ENCODE data around the gene VPS13C.

Gene VPS13C

DNA sequence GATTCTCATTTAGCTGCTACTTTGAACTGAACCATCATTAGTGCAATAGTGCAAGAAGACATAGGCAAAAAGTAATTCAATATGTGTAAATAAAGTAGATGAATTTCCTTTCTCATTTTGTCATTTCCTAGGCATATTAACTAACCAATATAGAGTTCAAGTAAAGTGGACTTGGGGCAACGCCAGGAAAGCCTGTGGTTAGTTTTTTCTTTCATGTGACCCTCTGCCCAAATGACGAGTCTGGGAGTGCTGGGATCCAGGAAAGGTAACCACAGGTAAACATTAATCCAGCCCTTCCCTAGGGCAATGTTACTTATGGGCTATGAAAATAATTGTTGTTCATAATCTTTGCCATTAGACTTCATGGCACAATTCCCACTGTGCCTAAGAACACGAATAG, 181.0 kb downstream of the VPS13C start:
- TF ChIP-seq, protein P1, sequence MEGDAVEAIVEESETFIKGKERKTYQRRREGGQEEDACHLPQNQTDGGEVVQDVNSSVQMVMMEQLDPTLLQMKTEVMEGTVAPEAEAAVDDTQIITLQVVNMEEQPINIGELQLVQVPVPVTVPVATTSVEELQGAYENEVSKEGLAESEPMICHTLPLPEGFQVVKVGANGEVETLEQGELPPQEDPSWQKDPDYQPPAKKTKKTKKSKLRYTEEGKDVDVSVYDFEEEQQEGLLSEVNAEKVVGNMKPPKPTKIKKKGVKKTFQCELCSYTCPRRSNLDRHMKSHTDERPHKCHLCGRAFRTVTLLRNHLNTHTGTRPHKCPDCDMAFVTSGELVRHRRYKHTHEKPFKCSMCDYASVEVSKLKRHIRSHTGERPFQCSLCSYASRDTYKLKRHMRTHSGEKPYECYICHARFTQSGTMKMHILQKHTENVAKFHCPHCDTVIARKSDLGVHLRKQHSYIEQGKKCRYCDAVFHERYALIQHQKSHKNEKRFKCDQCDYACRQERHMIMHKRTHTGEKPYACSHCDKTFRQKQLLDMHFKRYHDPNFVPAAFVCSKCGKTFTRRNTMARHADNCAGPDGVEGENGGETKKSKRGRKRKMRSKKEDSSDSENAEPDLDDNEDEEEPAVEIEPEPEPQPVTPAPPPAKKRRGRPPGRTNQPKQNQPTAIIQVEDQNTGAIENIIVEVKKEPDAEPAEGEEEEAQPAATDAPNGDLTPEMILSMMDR (conservative IDR thresholded peaks at IDR 0.05; ENCODE audit: low read length), result no peak
- no peak for DNase-seq (ENCODE audit: low read depth)
- H3K4me3 ChIP-seq (ENCODE audit: low read length), result no peak overlapping the region

DNA sequence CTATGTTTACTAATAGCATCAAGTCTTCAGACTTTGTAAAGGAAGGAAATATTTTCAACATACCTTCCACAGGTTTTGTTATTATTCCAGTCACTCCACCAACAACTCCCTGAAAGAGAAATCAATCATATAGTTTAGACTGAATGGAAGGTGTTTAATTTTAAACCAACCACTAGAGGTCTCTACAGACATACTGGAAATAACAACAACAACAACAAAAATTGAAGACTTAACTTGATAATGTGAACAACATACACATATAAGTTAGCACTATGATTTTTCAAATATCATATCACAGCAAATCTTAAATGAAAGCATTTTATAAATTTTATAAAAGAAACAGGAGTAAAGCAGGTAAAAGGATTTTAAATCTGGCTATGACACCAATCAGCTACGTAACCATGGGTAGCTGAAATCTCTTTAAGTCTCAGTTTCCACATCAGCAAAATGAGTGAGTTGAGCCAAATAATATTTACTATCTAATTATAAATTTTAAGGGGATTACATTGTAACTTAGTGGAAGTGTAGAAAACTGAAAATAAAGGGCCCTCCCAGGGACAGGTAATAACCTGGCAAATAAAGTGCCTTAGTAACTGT, 188.2 kb downstream of the VPS13C start:
- no peak overlapping the region for H3K4me3 ChIP-seq (ENCODE audit: low read length)
- DNase-seq (ENCODE audit: low read depth), result peak; percentile 36
- TF ChIP-seq, protein P1 (conservative IDR thresholded peaks at IDR 0.05; ENCODE audit: low read length), result peak; percentile 59

DNA sequence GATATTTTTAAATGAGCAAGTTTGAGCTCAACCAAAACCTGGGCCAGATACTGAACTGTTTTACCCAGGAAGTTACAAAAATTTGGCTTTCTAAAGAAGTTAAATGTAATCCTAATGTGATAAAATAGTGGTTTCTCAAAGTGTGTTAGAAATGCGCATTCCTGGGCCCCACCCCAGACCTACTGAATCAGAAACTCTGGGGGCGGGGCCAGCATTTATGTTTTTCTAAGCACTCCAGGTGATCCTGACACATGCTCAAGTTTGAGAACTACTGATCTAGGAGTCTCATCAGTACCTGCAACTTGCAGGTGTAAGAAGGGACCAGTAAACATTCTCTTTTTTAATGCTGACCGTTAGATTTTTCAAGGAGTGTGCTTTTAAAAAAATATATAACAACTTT, 190.6 kb downstream of the VPS13C start:
- DNase-seq (ENCODE audit: low read depth), result no peak
- TF ChIP-seq, protein P1 (conservative IDR thresholded peaks at IDR 0.05; ENCODE audit: low read length), result no peak
- H3K4me3 ChIP-seq (ENCODE audit: low read length), result no peak overlapping the region

DNA sequence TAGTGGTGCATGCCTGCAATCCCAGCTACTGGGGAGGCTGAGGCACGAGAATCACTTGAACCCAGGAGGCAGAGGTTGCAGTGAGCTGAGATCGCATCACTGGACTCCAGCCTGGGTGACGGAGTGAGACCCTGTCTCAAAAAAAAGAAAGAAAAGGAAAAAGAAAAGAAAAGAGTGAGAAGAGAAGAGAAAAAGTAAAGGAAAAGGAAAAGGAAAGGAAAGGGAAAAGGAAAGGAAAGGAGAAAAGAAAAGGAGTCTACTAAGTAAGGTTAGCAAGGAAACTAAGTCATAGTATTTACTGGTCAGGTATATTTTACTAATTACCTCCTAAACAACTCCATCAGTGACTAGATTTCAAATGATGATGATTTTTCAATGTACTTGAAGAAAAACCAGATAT, 198.3 kb downstream of the VPS13C start:
- DNase-seq (ENCODE audit: low read depth), result no peak
- TF ChIP-seq, protein P1 (conservative IDR thresholded peaks at IDR 0.05; ENCODE audit: low read length), result no peak
- no peak overlapping the region for H3K4me3 ChIP-seq (ENCODE audit: low read length)

DNA sequence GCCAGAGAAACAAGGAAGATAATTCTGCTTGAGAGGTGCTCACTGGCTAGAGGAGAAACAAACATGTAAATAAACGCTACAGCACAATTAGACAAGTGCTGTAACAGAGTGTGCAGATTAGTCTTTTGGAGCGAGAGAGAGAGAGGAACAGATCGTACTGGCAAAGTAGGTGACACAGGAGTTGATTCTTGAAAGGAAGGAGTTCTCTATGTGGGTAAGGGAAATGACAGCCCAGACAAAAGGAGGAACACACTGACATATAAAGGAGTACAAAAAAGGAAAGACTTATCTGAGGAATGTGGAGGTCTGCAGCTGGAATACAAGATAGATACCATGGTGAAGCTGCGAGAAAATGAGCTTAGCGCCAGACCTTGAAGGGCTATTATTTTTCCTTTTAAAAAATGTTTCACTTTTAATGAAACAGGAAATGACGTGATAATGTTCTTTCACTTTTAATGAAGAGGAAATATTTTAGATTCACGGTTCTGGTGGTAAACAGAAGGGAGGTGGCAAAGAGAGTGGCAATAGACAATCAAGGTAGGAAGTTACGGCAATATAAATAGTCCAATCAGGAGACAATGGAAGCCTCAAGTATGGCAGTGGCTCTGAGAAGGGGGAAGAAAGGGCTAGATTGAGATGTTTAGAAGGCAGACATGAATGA, 202.9 kb downstream of the VPS13C start:
- no peak for DNase-seq (ENCODE audit: low read depth)
- TF ChIP-seq, protein P1 (conservative IDR thresholded peaks at IDR 0.05; ENCODE audit: low read length), result no peak

DNA sequence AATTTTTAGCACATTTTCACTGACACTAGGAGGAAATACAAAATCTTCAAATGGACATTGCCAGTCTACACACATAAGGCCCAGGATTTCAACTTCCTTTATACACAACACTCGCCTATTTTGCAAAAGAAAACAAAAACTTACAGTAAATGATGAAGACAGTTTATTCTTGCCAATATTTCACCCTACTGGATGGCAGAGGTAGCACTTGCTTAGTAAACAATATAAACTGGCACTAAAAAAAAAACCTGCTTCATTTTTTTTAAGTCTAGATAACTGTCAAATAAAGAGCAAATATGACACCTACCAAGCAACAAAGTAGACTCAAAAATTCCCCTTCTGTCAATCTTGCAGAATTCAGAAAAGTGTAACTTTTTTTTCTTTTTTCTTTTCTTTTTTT, 204.0 kb downstream of the VPS13C start:
- DNase-seq (ENCODE audit: low read depth), result no peak
- no peak overlapping the region for H3K4me3 ChIP-seq (ENCODE audit: low read length)
- TF ChIP-seq, protein P1 (conservative IDR thresholded peaks at IDR 0.05; ENCODE audit: low read length), result peak; percentile 10; the same call in 1 of the 2 replicates

More for the DNA sequence above, 202.9 kb downstream of the VPS13C start:
- no peak overlapping the region for H3K4me3 ChIP-seq (ENCODE audit: low read length)

DNA sequence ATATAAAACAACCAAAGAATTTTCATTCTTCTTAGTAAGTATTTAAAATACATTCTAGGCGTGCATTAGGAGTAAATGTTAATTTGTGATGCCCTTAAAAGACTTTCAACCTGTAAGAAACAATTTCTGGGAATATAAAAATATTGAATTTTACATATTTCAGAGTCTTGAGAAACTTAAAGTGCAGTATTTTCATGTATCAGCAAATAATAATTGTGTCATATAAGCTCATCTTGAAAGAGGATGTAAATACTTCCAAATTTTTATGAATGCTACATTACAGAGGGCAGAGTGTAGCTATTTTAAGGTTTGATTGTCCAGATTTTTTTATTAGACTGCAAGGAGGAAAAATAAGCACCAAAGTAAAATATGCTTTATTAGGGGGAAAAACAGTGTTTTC, 207.1 kb downstream of the VPS13C start:
- DNase-seq (ENCODE audit: low read depth), result no peak
- TF ChIP-seq, protein P1 (conservative IDR thresholded peaks at IDR 0.05; ENCODE audit: low read length), result no peak
- no peak overlapping the region for H3K4me3 ChIP-seq (ENCODE audit: low read length)

Measured in AG10803 (cell line).